ENCODE results near the gene ARHGEF1. TPM values are rescaled to one million over a fixed set of nuclear protein-coding genes. Genes with fewer than 3 reads are reported as not detected.
A peak's percentile ranks its signal among the peaks of the same experiment; 100 is the strongest.

The ARHGEF1 gene
- total RNA-seq, 1 donor from 2014 or later: 73.1 TPM

Small RNA genes within 50 kb of the gene (microRNA-seq; reads per million reads assigned to microRNA genes)
- 3.8 reads per million, percentile 14 among the genes with 10 or more reads in this experiment for gene MIR6797

Other genes with a start within 250 kb of the ARHGEF1 start
- gene CEACAM7, start 194.9 kb upstream of the ARHGEF1 start, total RNA-seq: not detected in 2 replicates
- not detected in 2 replicates for gene CEACAM5, start 174.6 kb upstream of the ARHGEF1 start, total RNA-seq
- not detected in 2 replicates for gene CEACAM6, start 127.7 kb upstream of the ARHGEF1 start, total RNA-seq
- not detected in 2 replicates for gene CEACAM3, start 86.6 kb upstream of the ARHGEF1 start, total RNA-seq
- not detected in 2 replicates for gene LYPD4, start 38.5 kb upstream of the ARHGEF1 start, total RNA-seq
- gene DMRTC2, start 38.1 kb upstream of the ARHGEF1 start, total RNA-seq: not detected in 2 replicates
- 2,868 and 3,078 TPM in 2 replicates for gene RPS19, start 22.9 kb upstream of the ARHGEF1 start, total RNA-seq
- 0.30 and 0.41 TPM in 2 replicates for gene CD79A, start 5.9 kb upstream of the ARHGEF1 start, total RNA-seq
- 0.36 and 0.41 TPM in 2 replicates for gene ERFL, start 45.3 kb downstream of the ARHGEF1 start, total RNA-seq
- gene RABAC1, start 76.1 kb downstream of the ARHGEF1 start, total RNA-seq: 257 and 278 TPM in 2 replicates
- 3.4 and 3.9 TPM in 2 replicates for gene ATP1A3, start 111.0 kb downstream of the ARHGEF1 start, total RNA-seq
- 9.2 and 12.1 TPM in 2 replicates for gene GRIK5, start 187.0 kb downstream of the ARHGEF1 start, total RNA-seq
- 20.0 and 20.2 TPM in 2 replicates for gene ZNF574, start 193.0 kb downstream of the ARHGEF1 start, total RNA-seq
- 7.7 and 8.3 TPM in 2 replicates for gene POU2F2, start 249.3 kb downstream of the ARHGEF1 start, total RNA-seq

Data from astrocyte (in vitro differentiated cells and primary cell).